OCI-M2 (cell line): Measurements from ENCODE around the gene GRAMD1B.
"Not testable (repeated sequence)": the region's sequence is repeated elsewhere in the genome, so short reads cannot be mapped to it uniquely, and the experiment has no call there.

Source experiments
- DNase-seq: peaks from one replicate; lab custom pipeline; 2025; ENCODE audit not compliant: unreplicated experiment; lab: John Stamatoyannopoulos, UW

Gene GRAMD1B

DNA sequence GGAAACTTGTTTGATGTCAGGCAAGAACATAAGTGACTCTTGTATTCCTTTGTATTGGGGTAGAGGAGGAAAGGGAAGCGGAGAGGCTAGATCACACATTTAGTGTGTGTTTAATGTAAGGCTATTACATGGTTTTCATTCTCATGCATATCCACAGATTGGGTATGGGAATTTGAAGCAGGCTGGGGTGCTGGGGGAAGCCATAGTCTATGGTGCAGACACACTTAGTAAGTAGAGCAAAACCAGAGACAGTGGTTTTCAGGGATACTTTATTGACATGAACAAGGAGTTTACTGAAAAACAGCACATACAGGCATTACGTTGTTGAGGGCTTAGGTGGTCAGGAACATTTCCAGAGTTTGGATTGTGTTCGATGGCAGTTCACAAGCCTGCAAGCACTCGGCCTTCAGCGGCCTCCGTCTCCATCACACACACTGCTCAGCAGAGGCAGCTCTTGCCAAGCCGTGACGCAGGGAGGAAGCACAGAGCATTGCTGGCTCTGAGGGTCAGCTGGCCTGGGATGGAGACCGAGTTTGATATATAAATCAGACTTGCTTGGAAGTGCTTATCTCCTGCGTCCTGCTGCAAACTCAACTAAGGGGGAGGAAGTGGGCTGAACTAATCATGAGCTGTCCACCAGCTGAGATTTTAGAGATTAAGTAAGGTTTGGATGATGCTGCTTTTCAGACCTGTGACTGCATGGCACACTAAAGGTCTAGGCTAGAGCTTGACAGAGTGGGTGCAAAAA is 199.0 kb downstream of the GRAMD1B start:
- DNase-seq, result no peak

DNA sequence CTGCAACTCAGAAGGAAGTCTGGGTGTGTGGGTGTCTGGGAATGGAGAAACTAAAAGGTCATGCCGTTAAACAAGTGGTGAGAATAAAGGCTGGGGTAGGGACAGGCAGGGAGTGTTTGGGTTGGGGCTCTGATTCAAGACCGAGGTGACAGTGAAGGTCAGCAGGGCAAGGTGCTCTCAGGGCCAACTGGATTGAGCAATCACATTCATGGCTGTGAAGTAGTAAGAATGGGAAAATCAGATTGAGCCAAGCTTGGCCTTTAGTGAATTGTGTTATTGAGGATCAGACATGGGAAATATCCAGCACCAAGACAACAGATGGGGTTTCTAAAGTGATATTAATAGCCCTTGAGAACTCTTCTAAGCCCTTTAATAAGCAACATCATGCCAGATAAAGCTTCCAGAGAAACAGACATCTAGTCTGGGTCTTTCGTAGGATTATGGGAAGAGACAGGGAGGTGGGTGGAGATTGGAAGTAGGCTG is 200.1 kb downstream of the GRAMD1B start:
- no peak for DNase-seq

DNA sequence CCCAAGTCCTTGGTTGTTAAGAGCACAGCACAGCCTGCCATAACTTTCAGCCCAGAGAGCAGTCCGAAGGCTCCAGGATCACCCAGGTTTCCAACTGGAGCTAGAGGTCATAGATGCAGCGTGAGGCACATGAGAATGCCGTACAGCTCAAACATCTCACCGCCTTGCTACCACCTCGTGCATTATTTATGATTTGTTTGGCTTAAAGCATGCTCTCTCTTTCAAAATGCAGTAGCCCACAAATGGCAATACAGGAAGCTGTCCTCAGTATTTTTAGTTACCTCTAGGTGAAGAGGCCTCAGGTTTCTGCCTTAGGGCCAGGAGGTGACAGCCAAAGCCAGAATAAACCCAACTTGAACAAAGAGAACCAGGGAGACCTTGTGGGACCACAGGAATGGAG is 210.0 kb downstream of the GRAMD1B start:
- no peak for DNase-seq

DNA sequence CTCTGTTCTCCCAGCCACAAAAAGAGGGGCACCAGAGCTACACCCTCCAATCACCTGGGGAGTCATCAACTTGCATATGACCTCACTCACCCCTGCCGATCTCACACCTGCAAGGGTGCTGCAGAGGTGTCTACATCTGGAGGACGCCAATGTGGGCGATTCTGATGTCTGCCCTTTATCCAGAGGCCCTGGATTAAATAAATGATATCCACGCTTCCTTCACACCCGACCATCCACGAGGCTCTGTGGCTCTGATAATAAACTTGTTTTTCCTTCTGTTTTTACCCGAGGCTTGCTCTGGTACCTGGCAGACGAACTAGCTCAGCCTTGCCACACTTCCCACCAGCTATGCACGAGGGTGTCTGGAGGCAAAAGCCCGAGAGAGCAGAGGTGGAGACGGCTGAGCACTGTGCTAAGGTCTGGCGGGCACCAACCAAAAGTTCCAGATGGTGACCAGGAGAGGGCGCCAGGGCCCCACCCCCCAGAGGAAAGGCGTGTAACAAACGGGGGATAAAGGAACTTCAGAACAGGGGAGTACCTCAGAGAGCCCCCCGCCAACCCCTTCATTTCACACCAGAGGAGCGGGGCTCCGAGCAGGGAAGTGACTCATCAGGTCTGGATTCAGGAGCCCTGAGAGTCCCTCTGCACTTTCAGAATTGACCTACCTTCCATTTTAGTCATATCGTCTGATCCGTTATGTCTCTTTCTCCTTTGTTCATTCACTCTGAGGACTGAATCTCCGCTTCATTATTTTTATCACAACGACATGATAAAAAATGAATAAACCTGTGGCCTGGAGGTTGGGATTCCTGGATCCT is 210.8 kb downstream of the GRAMD1B start:
- no peak for DNase-seq

DNA sequence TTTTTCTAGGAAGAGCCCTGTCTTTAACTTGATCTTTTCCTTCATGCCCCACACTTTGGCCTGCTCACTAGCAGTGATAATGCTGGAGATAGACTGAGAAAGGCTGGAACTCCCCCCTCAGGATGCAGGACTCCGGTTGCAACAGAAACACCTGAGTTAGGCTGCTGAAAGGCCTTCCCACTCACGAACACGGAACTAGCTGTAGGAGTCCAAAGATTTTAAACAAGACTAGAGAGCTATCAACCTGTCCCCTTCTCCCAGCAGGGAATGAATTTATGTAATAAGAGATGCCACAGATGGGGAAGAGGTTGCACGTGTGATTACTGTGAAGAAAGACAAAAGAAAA is 211.4 kb downstream of the GRAMD1B start:
- DNase-seq, result no peak

DNA sequence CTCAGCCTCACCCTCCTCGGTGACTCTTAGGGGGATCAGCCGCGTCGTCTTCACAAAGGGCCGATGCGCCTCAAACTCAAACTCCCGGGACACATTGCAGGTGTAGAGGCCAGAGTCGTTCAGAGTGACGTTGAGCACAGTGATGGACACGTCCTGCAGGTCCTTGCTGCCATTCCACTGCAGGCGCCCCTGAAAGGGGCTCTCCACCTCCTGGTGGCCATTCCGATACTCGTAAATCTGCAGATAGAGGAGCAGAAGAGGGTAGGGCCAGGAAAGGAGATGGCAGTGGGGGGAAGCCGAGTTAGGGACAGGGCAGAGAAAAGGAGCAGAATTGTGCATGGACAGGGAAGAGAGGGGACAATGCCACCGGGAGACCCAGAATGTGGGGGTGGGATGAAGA is 212.4 kb downstream of the GRAMD1B start:
- no peak for DNase-seq

DNA sequence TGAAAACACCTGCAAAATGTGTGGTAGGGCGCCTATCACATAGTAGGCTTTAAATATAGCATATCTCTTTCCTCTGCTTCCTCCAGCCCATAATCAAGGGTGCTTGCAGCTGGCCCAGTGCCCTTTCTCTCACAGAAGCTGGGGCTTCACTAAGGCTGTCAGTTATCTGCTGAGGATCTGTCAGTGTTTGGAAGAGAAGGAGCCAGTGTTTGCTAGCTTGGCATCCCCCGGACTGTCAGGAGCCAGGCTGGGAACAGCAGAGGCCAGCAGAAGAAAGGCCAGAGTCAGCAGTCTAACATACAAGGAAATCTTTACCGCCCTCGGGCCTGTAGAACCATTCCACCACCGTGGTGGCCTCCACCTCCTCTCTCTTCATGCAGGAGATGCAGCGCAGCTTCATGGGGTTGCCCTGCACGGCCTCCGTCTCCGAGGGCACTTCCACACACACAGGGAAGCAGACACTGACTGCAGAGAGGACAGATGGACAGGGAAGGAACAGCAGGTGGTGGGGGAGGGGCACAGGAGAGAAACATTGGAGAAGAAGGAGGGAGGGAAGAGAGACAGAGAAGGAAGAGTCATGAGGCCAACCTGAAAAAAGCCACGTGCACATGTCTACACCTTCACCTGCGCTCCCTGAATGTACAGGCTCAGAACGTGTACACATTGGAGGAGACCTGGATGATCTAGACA is 215.4 kb downstream of the GRAMD1B start:
- no peak for DNase-seq

DNA sequence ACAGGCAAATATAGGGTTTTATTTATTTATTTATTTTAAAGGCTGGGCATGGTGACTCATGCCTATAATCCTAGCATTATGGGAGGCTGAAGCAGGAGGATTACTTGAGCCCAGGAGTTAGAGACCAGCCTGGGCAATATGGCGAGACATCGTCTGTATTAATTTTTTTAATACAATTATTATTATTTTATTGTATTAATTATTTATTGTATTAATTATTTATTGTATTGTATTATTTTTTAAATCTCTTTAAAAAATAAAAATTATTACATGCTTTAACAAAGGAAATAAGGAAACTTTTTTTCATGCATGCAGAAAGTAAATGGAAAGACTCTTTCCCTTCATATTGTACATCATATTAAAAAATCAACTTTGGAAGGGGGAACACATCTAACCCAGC is 220.8 kb downstream of the GRAMD1B start:
- DNase-seq, result no peak

DNA sequence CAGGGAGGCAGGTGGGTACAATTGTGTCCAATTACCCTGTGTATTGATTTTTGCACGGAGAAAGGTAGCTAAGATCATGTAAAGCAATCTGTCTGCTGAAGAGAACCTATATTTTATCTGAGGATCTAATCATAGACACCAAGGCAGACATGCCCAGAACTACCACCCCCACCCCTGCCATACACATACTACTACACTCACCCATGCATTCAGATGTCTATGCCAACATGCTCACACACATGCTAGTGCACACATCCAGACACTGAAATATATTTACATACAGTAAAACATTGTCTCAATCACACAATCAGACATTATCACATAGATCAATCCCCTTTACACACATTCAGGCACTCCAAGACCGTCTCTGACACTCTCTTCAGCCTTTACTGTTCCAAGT is 222.5 kb downstream of the GRAMD1B start:
- DNase-seq, result no peak

DNA sequence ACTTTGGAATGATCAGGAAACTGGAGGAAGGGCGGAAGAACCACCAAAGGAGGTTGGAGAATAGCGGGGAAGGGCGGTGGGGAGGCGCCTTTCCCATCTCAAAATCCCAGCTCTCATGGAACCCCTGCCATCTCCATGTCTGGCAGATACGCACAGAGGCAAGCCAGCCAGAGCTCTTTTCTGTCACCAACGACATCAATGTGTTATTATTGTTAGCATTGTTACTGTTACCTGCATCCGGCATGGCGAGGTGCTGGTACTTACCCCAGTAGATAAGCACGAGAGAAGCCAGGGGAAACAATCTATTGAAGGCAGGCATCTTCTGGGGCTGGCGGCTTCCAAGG is 223.4 kb downstream of the GRAMD1B start:
- no peak for DNase-seq

DNA sequence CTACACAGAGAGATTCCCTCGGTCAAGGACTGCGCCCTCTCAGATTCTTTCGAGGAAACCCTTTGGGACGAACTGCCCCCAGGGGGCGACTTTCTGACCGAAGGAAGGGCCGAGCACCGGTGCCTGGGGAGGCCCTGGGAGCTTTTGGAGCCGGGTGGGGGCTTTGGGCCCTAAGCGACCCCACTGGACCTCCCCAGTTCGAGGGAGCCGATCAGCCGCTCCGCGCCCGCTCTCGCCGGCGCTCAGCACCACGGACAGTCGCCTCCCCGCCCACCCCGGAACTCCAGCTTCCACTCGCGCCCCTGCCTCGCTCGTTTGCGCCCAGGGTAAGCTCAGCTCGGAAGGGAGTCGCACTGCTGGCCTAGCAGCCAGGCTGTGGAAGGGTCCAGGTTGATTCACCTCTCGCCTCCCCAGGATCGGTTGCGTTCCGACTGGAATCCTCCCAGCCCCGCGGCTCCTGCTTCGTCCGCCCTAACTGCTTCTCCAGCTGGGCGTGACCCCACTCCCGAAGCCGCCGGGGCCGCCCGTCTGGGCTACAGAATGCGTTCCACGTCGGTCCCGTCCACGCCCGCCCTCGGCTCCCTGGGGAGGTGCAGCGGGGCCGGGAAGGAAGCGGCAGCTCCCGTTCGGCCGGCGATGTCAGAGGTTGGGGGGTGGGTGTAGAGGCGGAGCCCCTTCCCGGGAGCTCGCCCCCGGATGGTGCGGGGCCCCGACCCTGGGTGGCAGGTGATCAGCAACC is 223.9 kb downstream of the GRAMD1B start:
- DNase-seq, result no peak

DNA sequence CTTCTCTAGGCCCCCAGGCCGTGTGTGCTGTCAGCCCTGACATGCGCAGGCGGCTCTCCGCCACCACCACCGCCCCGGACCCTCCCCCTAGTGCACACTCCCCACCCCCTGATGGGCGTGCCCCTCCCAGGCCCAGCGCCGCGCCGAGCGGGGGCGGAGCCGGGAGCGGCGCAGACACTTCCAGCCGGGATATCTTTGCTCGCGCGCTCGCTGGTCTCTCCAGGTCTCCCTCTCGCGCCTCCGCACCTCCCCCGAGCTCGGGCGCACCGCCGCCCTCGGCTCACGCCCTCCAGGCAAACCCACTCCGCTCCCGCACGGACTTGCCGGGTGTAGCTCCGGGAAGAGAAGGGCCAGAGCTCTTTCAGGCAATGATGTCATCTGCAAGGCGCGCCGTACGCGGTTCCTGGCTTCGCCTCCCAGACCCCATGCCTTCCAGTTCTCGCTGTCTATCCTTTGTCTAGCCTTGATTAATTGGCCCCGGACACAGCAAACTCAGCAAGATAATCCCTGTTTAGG is 224.6 kb downstream of the GRAMD1B start, which contains the start of gene SCN3B:
Gene SCN3B (minus strand): TSS at position 59 of the 516 bp plus-strand sequence. CDS start 823 bp downstream, outside the sequence.
- DNase-seq, result no peak

DNA sequence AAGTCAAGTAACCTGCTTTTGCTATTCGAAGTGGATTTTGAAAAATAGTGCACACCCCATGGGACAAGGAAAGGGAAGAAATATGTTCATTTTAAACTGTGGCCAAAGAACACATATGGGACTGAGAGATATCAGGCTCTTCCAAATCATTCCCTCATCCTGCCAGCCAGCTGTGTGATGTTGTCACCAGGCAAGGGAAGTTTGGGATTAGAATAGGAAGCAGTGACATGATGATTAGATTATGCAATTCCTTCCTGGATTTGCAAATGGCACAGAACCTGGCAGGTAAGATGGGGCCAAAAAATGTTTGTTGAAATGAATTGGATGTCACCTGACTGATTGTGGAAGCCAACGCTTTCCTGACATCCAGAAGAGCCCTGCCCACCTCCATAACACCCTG is 229.2 kb downstream of the GRAMD1B start:
- no peak for DNase-seq

DNA sequence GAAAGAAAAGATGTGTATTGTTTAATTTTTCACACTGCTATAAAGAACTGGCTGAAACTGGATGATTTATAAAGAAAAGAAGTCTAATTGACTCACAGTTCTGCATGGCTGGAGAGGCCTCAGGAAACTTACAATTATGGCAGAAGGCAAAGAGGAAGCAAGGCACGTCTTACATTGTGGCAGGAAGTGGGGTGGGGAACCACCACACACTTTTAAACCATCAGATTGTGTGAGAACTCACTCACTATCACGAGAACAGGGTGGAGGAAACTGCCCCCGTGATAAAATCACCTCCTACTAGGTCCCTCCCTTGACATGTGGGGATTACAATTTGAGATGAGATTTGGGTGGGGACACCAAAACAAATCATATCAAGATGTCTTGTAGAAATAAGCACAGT is 229.9 kb downstream of the GRAMD1B start:
- not testable (repeated sequence) for DNase-seq

DNA sequence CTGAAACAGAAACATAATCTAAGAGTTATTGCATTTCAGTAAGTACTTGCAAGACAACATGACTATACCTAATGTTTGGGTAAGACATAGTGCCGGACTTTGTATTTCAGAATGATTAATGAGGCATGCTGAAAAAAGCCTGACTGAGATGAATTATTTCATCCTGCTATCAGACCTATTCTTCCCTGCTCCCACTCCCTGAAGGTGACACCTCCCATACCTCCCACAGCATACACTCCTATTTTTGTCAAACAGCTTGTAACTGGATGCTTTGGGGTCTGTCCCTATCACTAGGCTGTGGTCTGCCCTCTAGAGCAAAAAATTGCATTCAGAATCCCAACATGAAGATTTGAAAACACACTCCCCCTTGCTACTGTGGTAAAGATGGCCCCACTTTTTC is 235.2 kb downstream of the GRAMD1B start:
- DNase-seq, result no peak

DNA sequence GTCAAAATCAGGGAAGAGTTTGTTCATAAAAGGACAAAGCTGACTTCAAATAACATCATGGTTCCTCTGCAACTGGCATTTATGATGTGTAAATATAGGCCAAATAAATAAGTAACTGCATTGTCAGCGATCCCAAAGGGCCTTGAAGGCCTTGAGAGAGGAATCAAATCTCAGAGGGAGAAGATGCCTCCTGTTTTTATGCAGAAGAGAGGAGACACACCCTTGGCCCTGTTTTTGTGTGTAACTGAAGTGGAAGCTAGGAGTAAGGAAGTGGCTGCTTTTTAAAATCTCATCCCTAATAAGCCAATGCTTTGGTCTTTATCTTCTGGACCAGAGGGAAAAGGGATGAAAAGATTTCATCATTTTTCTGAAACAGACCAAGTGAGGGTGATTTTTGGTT is 240.0 kb downstream of the GRAMD1B start:
- no peak for DNase-seq

DNA sequence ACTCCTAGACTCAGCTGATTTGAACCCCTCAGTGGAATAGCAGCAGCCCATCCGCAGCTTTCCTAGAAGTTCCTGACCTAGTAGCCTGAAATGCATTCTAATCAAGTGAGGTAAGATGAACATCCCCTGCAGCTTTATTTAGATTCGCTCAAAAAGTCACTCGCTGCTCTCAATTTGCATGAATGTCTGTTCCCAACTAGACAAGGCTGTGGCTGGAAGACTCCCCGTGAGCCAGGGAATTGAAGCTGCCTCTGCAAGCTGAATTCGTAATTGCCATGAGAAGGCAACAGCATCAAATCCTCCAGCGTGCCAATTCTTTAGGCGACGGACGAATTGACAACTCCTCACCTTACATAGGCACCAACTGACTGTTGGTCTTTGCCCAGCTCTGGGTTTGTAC is 241.5 kb downstream of the GRAMD1B start:
- no peak for DNase-seq

DNA sequence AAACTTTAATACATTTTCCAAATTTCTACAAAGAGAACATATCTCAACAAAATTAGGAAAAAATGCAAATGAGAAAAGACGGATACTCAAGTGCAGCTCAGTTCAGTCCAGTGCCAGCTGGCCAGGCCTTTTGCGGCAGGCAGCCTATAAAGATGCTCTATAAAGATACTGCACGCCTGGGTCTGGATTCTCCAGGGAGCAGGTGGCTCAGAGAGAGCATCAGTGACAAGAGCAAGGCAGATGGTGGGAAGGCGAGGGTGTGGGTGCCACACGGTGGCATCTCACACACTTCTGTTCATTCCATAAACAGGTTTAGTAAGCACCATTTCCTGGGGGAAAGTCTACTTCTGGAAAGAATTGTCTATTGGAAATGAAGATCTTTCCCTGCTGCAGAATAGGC is 242.5 kb downstream of the GRAMD1B start:
- DNase-seq, result no peak

DNA sequence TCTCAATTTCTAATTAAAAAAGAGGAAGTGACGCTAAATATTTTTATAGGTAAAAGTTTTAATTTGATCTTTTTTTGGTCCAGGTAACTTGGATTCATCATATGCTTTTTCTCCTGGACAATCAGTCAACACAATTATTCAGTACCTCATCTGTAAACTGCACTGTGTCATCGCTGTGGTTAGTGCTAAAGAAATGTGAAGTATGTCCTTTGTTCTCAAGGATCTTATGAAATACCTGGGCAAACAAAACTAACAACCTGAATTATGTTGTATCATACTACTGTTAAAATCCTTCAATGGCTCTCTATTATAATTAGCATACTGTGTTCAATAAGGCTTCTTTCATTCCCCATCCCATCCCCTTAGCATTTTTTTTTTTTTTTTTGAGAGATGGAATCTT is 244.2 kb downstream of the GRAMD1B start:
- DNase-seq, result no peak
